CD1c-positive myeloid dendritic cell (primary cell): ENCODE results near the gene ATP1A4.
A peak's percentile ranks its signal among the peaks of the same experiment; 100 is the strongest.

ENCODE experiments used
- DNase-seq: peaks from one replicate; pipeline ENCODE4 v3.0.0-alpha.2; 2016; ENCODE audit errors: extremely low spot score

Gene ATP1A4

GRCh38 chr1:160206036-160206389, 54.6 kb downstream of the ATP1A4 start:
- peak; percentile 74 for DNase-seq

GRCh38 chr1:160206421-160207117, 55.2 kb downstream of the ATP1A4 start:
- peak; percentile 72 for DNase-seq

- no peak for DNase-seq
Observed at GRCh38 chr1:160207118-160207650, 55.8 kb downstream of the ATP1A4 start.

- no peak for DNase-seq
Observed at GRCh38 chr1:160207771-160208556, 56.6 kb downstream of the ATP1A4 start.

GRCh38 chr1:160208557-160209320, 57.3 kb downstream of the ATP1A4 start:
- no peak for DNase-seq

- DNase-seq, result no peak
Observed at GRCh38 chr1:160209321-160210046, 58.1 kb downstream of the ATP1A4 start.

- no peak for DNase-seq
Observed at GRCh38 chr1:160210561-160210960, 59.2 kb downstream of the ATP1A4 start.

GRCh38 chr1:160211046-160211790, 59.8 kb downstream of the ATP1A4 start:
- DNase-seq, result no peak

- no peak for DNase-seq
Observed at GRCh38 chr1:160214481-160215140, 63.2 kb downstream of the ATP1A4 start.

- peak; percentile 4 for DNase-seq
Observed at GRCh38 chr1:160216301-160216700, 64.9 kb downstream of the ATP1A4 start.

- no peak for DNase-seq
Observed at GRCh38 chr1:160217481-160218051, 66.2 kb downstream of the ATP1A4 start.

GRCh38 chr1:160219062-160219929, 67.9 kb downstream of the ATP1A4 start:
- DNase-seq, result peak; percentile 47

GRCh38 chr1:160220301-160220700, 68.9 kb downstream of the ATP1A4 start:
- no peak for DNase-seq

GRCh38 chr1:160221089-160221488, 69.7 kb downstream of the ATP1A4 start:
- no peak for DNase-seq

- no peak for DNase-seq
Observed at GRCh38 chr1:160222546-160222945, 71.1 kb downstream of the ATP1A4 start.

- no peak for DNase-seq
Observed at GRCh38 chr1:160224606-160225005, 73.2 kb downstream of the ATP1A4 start.

GRCh38 chr1:160225345-160225744, 73.9 kb downstream of the ATP1A4 start:
- DNase-seq, result no peak

GRCh38 chr1:160226623-160227022, 75.2 kb downstream of the ATP1A4 start:
- no peak for DNase-seq

- DNase-seq, result no peak
Observed at GRCh38 chr1:160227034-160227433, 75.6 kb downstream of the ATP1A4 start.
